A549 (cell line): ENCODE measurements around the gene MRPL4.

Experiments used
- BHLHE40 ChIP-seq: IDR thresholded peaks from 2 replicates; pipeline ENCODE4 v1.6.1; 2012; ENCODE audit warnings: low read depth, low read length, inconsistent platforms
- CTCF ChIP-seq: fragments of >200 bp; sonication (Bioruptor Twin); formaldehyde crosslinking; IDR thresholded peaks from 3 replicates; pipeline ENCODE4 v1.5.1; 2016
- HMGXB4 ChIP-seq: fragments of 250-450 bp; sonication (Bioruptor Pico); IDR thresholded peaks from 2 replicates; pipeline ENCODE4 v1.5.0; 2021; ENCODE audit warnings: mild to moderate bottlenecking, moderate library complexity, borderline replicate concordance
- HOXA7 ChIP-seq: fragments of 250-450 bp; sonication (Bioruptor Pico); IDR thresholded peaks from 2 replicates; pipeline ENCODE4 v1.5.0; 2020; ENCODE audit warnings: mild to moderate bottlenecking, moderate library complexity
- MYC ChIP-seq: IDR thresholded peaks from 2 replicates; pipeline ENCODE4 v1.6.1; 2012; ENCODE audit warnings: mild to moderate bottlenecking, inconsistent platforms, low read length, improper control_type of control experiment, borderline replicate concordance
- NFE2L2 ChIP-seq: fragments of 150-350 bp; conservative IDR thresholded peaks from 2 replicates; pipeline ENCODE4 v1.6.1; 2014; ENCODE audit warnings: low read length
- PBX3 ChIP-seq: IDR thresholded peaks from 2 replicates; pipeline ENCODE4 v1.6.1; 2012
- POLR2A ChIP-seq: IDR thresholded peaks from 2 replicates; pipeline ENCODE4 v1.6.1; 2012; ENCODE audit warnings: mild to moderate bottlenecking, low read length
- TFCP2L1 ChIP-seq: fragments of 250-450 bp; sonication (Bioruptor Pico); IDR thresholded peaks from 2 replicates; pipeline ENCODE4 v1.5.0; 2021; ENCODE audit warnings: mild to moderate bottlenecking

- TF ChIP-seq POLR2A (no peak), CTCF (no peak), TFCP2L1 (no peak), MYC (no peak), HMGXB4 (no peak), BHLHE40 (no peak), PBX3 (no peak), NFE2L2 (no peak), HOXA7 (CRISPR knock-in tag) (no peak)
These were observed 57.4 kb downstream of the MRPL4 start, which contains the start of gene ZGLP1 for GRCh38 chr19:10309423-10309822.
